Activated CD4-positive, alpha-beta T cell treated with anti-CD3 and anti-CD28 coated beads for 36 hours (primary cell): ENCODE data around the gene RHBDL1. TPM values are rescaled to one million over a fixed set of nuclear protein-coding genes. Genes with fewer than 3 reads are reported as not detected.
A peak's percentile ranks its signal among the peaks of the same experiment; 100 is the strongest.

Source experiments
- ATAC-seq: fragments of 200-7000 bp; cut with Tn5 transposase; one replicate; pipeline ENCODE4 v1.10.0; 2021; ENCODE audit warnings: mild to moderate bottlenecking, moderate library complexity
- CTCF ChIA-PET: fragments of 350-600 bp; sonication (Branson Sonifier 250); formaldehyde crosslinking; loops from one replicate; lab custom pipeline; 2021; ENCODE audit warnings: antibody characterized with exemption; lab: Charles Lee
- POLR2A ChIA-PET: fragments of 350-600 bp; sonication (Branson Sonifier 250); formaldehyde crosslinking; loops from one replicate; lab custom pipeline; 2021; ENCODE audit warnings: antibody characterized with exemption, inconsistent platforms; lab: Charles Lee
- DNase-seq: peaks from one replicate; pipeline ENCODE4 v3.0.0-alpha.2; 2020
- H3K27ac Mint-ChIP-seq: one replicate; pipeline ENCODE4 v1.8.0; 2021; ENCODE audit warnings: mixed read lengths
- H3K27me3 Mint-ChIP-seq: one replicate; pipeline ENCODE4 v1.8.0; 2021; ENCODE audit warnings: mixed read lengths
- H3K36me3 Mint-ChIP-seq: one replicate; pipeline ENCODE4 v1.8.0; 2021; ENCODE audit warnings: low read depth, mixed read lengths
- H3K4me1 Mint-ChIP-seq: one replicate; pipeline ENCODE4 v1.8.0; 2021; ENCODE audit warnings: mixed read lengths
- H3K4me3 Mint-ChIP-seq: one replicate; pipeline ENCODE4 v1.8.0; 2021; ENCODE audit warnings: mild to moderate bottlenecking, moderate library complexity, mixed read lengths
- H3K9me3 Mint-ChIP-seq: one replicate; pipeline ENCODE4 v1.8.0; 2021; ENCODE audit warnings: low read depth, mixed read lengths
- intact Hi-C, 2 experiments: fragments of 100-400 bp; cut with DNase I in 1 of 2; cut with micrococcal nuclease in 1 of 2; formaldehyde crosslinking; loops; one replicate each; pipeline versions ENCODE4 v1.14.2 to v1.15.1; 2022 to 2024; cut with DNase I, micrococcal nuclease
- total RNA-seq, 2 experiments: library from RNA; stranded (reverse); gene quantifications; one replicate each; pipeline ENCODE4 v1.2.3, GENCODE V29; 2021

The RHBDL1 gene
- under 1 TPM; 0.40 to 0.59 TPM for total RNA-seq

GRCh38 chr16:674968-675883, at the start of gene RHBDL1:
TSS of gene RHBDL1 (plus strand) at chr16:675671. CDS start at chr16:675791, 120 bp downstream.
- Mint-ChIP-seq H3K27ac (no peak within 1 kb of the TSS), H3K9me3 (no peaks in the 10 kb centered on the region), H3K36me3 (peaks cover 10% of the 10 kb centered on the region), H3K4me1 (peaks cover 11% of the 10 kb centered on the region), H3K4me3 (no peak within 1 kb of the TSS), H3K27me3 (peaks cover 2% of the 10 kb centered on the region)
- intact Hi-C loops, result no loop called here
- ChIA-PET CTCF (interaction anchor here (1.2 kb wide), 1 partner anchor 39 kb away, joined by 3 read pairs; the partner anchor contains the start of gene METTL26), POLR2A (no interaction called here)
- no peak for ATAC-seq
- DNase-seq, result peak; percentile 45

DNA sequence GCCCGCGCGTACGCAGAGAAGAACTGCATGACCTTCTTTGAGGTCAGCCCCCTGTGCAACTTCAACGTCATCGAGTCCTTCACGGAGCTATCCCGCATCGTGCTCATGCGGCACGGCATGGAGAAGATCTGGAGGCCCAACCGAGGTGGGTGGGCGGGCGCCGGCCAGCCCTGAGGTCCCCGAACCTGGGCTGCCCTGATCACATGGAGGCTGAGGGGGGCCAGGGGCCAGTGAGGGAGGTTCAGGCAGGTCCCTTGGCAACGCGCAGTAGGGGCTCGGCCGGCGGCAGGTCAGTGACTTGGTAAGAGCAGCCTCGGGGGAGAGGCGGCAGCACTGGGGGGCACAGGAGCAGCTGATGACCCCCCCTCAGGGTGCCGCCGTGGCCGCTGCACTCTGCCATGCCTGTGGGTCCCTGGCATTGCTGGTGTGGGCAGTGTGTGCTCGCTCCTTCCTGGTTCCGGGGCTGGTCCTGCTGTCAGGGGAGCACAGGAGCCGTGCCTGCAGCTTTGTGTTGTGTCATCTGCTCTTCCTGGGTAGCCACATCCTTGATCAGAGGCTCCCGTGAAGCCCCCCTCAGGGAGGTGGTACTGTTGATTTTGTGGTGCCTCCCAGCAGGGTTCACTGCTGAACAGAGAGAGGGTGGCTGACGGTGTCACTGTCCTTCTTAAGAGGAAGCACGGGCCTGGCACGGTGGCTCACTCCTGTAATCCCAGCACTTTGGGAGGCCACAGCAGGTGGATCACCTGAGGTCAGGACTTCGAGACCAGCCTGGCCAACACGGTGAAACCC, 49.3 kb upstream of the RHBDL1 start:
- no peaks in the 10 kb centered on the region for H3K9me3 Mint-ChIP-seq
- intact Hi-C loops, result no loop called here
- H3K4me3 Mint-ChIP-seq, result no peak overlapping the region
- POLR2A ChIA-PET, result interaction anchor here (0.6 kb wide), 1 partner anchor 28 kb away, joined by 5 read pairs; no protein-coding TSS in a partner anchor
- peaks cover 2% of the 10 kb centered on the region for H3K36me3 Mint-ChIP-seq
- no peak for ATAC-seq
- H3K27me3 Mint-ChIP-seq, result no peaks in the 10 kb centered on the region
- no peaks in the 10 kb centered on the region for H3K4me1 Mint-ChIP-seq
- DNase-seq, result no peak
- CTCF ChIA-PET, result interaction anchor here (0.6 kb wide), 1 partner anchor 159 kb away, joined by 3 read pairs; no protein-coding TSS in a partner anchor
- no peak overlapping the region for H3K27ac Mint-ChIP-seq

DNA sequence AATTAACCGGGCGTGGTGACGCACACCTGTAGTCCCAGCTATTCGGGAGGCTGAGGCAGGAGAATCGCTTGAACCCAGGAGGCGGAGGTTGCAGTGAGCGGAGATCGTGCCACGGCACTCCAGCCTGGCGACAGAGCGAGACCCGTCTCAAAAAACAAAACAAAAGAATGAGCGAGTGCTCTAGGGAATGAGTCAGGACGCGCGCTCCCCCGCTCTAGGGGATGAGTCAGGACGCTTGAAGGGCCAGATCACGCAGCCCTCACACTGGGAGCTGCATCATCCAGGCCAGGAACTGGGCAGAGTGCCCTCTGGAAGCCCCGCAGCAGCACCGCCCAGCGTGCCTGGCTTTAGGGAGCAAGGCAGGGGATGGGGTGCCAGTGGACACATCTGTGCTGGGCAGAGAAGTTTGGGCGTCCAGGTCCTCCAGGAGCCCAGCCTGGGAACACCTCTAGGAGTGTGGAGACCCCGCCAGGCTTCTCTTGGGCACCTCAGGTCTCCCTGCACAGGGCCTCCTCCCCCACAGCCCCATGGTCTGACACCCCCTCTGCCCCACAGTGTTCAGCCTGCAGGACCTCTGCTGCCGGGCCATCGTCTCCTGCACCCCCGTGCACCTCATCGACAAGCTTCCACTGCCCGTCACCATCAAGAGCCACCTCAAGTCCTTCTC, 48.6 kb upstream of the RHBDL1 start:
- ChIA-PET POLR2A (no interaction called here), CTCF (no interaction called here)
- no peaks in the 10 kb centered on the region for H3K9me3 Mint-ChIP-seq

DNA sequence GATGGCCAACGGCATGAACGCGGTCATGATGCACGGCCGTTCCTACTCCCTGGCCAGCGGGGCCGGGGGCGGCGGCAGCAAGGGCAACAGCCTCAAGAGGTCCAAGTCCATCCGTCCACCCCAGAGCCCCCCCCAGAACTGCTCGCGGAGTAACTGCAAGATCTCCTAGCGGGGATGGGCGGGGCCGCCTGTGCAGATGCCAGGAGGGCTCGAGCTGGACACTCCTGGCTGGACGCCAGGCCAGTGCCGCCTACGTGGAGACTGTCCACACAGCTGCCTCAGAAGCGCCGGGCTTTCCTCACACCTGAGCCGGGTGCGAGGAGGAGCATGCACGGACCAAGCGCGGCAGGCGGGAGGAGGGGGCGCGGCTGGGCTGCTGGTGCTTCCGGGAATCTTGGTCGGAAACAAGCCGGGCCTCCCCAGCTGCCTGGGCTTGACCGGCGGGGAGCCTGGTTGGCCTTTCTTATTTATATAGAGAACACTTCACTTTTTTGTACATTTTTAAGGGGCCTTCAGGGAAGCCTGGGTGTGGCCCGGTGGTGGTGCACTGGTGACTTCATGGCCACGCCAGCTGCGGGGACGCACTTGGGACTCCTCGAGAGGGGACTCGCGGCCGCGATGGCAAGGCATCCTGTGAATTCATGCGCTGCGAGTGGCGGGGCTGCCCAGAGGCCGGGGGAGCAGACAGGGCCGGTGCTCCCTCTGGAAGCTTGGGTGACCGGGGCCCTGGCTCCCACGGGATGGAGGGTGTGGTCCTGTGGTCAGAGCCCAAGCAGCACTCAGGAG, 47.8 kb upstream of the RHBDL1 start:
- no peaks in the 10 kb centered on the region for H3K9me3 Mint-ChIP-seq
- ChIA-PET CTCF (interaction anchor here (0.5 kb wide), 1 partner anchor 47 kb away, joined by 3 read pairs; no protein-coding TSS in a partner anchor), POLR2A (no interaction called here)
- H3K4me3 Mint-ChIP-seq, result no peak overlapping the region
- intact Hi-C loops, result no loop called here
- no peak overlapping the region for H3K27ac Mint-ChIP-seq
- DNase-seq (no peak), ATAC-seq (no peak)
- H3K27me3 Mint-ChIP-seq, result no peaks in the 10 kb centered on the region
- no peaks in the 10 kb centered on the region for H3K4me1 Mint-ChIP-seq
- H3K36me3 Mint-ChIP-seq, result peaks cover 2% of the 10 kb centered on the region

More for the DNA sequence above, 48.6 kb upstream of the RHBDL1 start:
- peak; percentile 28 for DNase-seq
- H3K4me1 Mint-ChIP-seq, result no peaks in the 10 kb centered on the region
- intact Hi-C loops, result no loop called here
- peaks cover 2% of the 10 kb centered on the region for H3K36me3 Mint-ChIP-seq
- H3K4me3 Mint-ChIP-seq, result no peak overlapping the region
- H3K27me3 Mint-ChIP-seq, result no peaks in the 10 kb centered on the region
- H3K27ac Mint-ChIP-seq, result no peak overlapping the region
- ATAC-seq, result no peak

GRCh38 chr16:628321-629061, 47.0 kb upstream of the RHBDL1 start:
- H3K4me1 Mint-ChIP-seq, result no peaks in the 10 kb centered on the region
- ChIA-PET POLR2A (no interaction called here), CTCF (no interaction called here)
- intact Hi-C loops, result no loop called here
- H3K9me3 Mint-ChIP-seq, result no peaks in the 10 kb centered on the region
- no peak for ATAC-seq
- no peak overlapping the region for H3K27ac Mint-ChIP-seq
- peaks cover 2% of the 10 kb centered on the region for H3K36me3 Mint-ChIP-seq
- DNase-seq, result no peak
- no peak overlapping the region for H3K4me3 Mint-ChIP-seq
- no peaks in the 10 kb centered on the region for H3K27me3 Mint-ChIP-seq

GRCh38 chr16:629185-629832, 46.2 kb upstream of the RHBDL1 start:
- Mint-ChIP-seq H3K4me1 (peaks cover 1% of the 10 kb centered on the region), H3K36me3 (peaks cover 5% of the 10 kb centered on the region), H3K27me3 (no peaks in the 10 kb centered on the region), H3K27ac (no peak overlapping the region), H3K4me3 (no peak overlapping the region), H3K9me3 (no peaks in the 10 kb centered on the region)
- ATAC-seq, result no peak
- CTCF ChIA-PET, result no interaction called here
- POLR2A ChIA-PET, result no interaction called here
- DNase-seq, result no peak
- intact Hi-C loops, result no loop called here

DNA sequence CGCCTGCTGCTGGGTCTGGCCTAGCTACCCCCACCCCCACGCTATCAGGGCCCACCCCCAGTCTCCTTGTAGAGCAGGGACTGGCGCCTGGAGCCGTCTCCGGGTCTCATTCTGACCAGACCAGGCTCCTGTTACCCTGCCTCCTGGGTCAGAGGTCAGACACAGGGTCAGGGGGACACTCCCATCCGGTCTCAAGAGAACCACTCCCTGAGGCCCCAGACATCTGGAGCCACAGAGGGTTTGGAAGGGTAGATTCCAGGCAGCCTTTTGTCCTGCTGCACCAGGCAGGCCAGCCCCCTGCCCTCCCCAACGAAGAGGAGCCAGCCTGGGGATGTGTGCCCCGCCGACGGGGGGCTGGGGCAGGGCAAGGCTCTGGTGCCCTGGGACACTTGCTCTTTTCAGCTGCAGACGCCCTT, 45.6 kb upstream of the RHBDL1 start:
- Mint-ChIP-seq H3K4me1 (peaks cover 4% of the 10 kb centered on the region), H3K27me3 (no peaks in the 10 kb centered on the region), H3K36me3 (peaks cover 5% of the 10 kb centered on the region), H3K9me3 (no peaks in the 10 kb centered on the region), H3K27ac (no peak overlapping the region), H3K4me3 (no peak overlapping the region)
- CTCF ChIA-PET, result no interaction called here
- intact Hi-C loops, result no loop called here
- ATAC-seq (no peak), DNase-seq (no peak)
- POLR2A ChIA-PET, result no interaction called here

GRCh38 chr16:630249-630814, 45.1 kb upstream of the RHBDL1 start:
- CTCF ChIA-PET, result no interaction called here
- DNase-seq (no peak), ATAC-seq (no peak)
- intact Hi-C loops, result no loop called here
- Mint-ChIP-seq H3K27me3 (no peaks in the 10 kb centered on the region), H3K4me1 (peaks cover 7% of the 10 kb centered on the region), H3K27ac (no peak overlapping the region), H3K9me3 (no peaks in the 10 kb centered on the region), H3K4me3 (no peak overlapping the region), H3K36me3 (peaks cover 7% of the 10 kb centered on the region)
- POLR2A ChIA-PET, result no interaction called here

DNA sequence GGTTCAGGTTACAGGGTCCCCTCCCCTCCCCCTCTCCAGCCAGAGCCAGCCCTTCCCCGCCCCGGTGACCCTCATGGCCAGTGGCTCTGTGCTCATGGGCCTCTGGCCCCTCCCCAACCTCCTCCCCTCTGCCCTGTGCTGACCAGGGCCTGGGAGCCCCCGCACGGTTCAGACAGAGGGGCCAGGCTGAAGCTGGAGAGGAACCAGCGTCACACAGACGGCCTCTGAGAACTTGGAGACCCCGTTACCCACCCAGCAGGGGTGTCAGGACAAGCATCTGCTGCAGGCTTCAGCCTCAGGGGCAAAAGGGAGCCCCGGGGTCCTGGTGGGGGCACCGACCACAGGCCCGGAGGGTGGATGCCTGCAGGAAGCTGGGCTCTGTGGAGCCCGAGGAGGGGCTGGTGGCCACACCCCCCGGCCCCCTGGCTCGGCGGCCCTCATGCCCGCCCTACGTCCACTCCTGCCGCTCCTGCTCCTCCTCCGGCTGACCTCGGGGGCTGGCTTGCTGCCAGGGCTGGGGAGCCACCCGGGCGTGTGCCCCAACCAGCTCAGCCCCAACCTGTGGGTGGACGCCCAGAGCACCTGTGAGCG, 44.6 kb upstream of the RHBDL1 start, which contains the start of gene WFIKKN1:
Gene WFIKKN1 (plus strand): TSS at position 171 of the 591 bp plus-strand sequence. CDS start 269 bp downstream, at position 440.
- intact Hi-C loops, result no loop called here
- H3K4me1 Mint-ChIP-seq, result peaks cover 7% of the 10 kb centered on the region
- no peak within 1 kb of the TSS for H3K4me3 Mint-ChIP-seq
- ATAC-seq (no peak), DNase-seq (no peak)
- no peaks in the 10 kb centered on the region for H3K27me3 Mint-ChIP-seq
- peaks cover 7% of the 10 kb centered on the region for H3K36me3 Mint-ChIP-seq
- CTCF ChIA-PET, result no interaction called here
- POLR2A ChIA-PET, result no interaction called here
- no peaks in the 10 kb centered on the region for H3K9me3 Mint-ChIP-seq
- no peak within 1 kb of the TSS for H3K27ac Mint-ChIP-seq
